ENCODE measurements around the gene ITM2A.

GRCh38 chrX:79371101-79371500 lies 4.0 kb upstream of the ITM2A start:
- no peak for TF ChIP-seq EZH2phosphoT487 (IDR thresholded peaks at IDR 0.05; ENCODE audit: borderline replicate concordance, low read depth, low read length)
- TF ChIP-seq, protein P1, sequence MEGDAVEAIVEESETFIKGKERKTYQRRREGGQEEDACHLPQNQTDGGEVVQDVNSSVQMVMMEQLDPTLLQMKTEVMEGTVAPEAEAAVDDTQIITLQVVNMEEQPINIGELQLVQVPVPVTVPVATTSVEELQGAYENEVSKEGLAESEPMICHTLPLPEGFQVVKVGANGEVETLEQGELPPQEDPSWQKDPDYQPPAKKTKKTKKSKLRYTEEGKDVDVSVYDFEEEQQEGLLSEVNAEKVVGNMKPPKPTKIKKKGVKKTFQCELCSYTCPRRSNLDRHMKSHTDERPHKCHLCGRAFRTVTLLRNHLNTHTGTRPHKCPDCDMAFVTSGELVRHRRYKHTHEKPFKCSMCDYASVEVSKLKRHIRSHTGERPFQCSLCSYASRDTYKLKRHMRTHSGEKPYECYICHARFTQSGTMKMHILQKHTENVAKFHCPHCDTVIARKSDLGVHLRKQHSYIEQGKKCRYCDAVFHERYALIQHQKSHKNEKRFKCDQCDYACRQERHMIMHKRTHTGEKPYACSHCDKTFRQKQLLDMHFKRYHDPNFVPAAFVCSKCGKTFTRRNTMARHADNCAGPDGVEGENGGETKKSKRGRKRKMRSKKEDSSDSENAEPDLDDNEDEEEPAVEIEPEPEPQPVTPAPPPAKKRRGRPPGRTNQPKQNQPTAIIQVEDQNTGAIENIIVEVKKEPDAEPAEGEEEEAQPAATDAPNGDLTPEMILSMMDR (conservative IDR thresholded peaks at IDR 0.05; ENCODE audit: low read length): no peak

Data from OCI-LY7 (cell line).